Endothelial cell (in vitro differentiated cells): ENCODE measurements around the gene IGDCC3. TPM values are rescaled to one million over a fixed set of nuclear protein-coding genes. Genes with fewer than 3 reads are reported as not detected.

Experiments used
- DNase-seq: peaks from one replicate; pipeline ENCODE4 v3.0.0; 2021; ENCODE audit warnings: low spot score
- H3K27ac Mint-ChIP-seq: one replicate; pipeline ENCODE4 v1.8.0; 2021; ENCODE audit warnings: mixed read lengths, inconsistent platforms; ENCODE audit not compliant: unreplicated experiment
- H3K27me3 Mint-ChIP-seq: one replicate; pipeline ENCODE4 v1.8.0; 2021; ENCODE audit warnings: mild to moderate bottlenecking, moderate library complexity, mixed read lengths, inconsistent platforms; ENCODE audit not compliant: unreplicated experiment
- H3K36me3 Mint-ChIP-seq: one replicate; pipeline ENCODE4 v1.8.0; 2021; ENCODE audit warnings: mild to moderate bottlenecking, low read depth, mixed read lengths, inconsistent platforms; ENCODE audit not compliant: unreplicated experiment
- H3K4me1 Mint-ChIP-seq: one replicate; pipeline ENCODE4 v1.8.0; 2021; ENCODE audit warnings: mild to moderate bottlenecking, mixed read lengths, inconsistent platforms; ENCODE audit not compliant: unreplicated experiment
- H3K4me3 Mint-ChIP-seq: one replicate; pipeline ENCODE4 v1.8.0; 2021; ENCODE audit warnings: mild to moderate bottlenecking, mixed read lengths, inconsistent platforms; ENCODE audit not compliant: unreplicated experiment
- H3K9me3 Mint-ChIP-seq: one replicate; pipeline ENCODE4 v1.8.0; 2021; ENCODE audit warnings: mixed read lengths, inconsistent platforms; ENCODE audit not compliant: unreplicated experiment
- total RNA-seq: library from RNA; stranded (reverse); fragmentation: NEBNext Ultra II Directional; extraction: Animal tissue kit (Norgen Biotek cat#: 25700); gene quantifications from one replicate; pipeline ENCODE4 v1.2.1, GENCODE V29; 2021; ENCODE audit not compliant: unreplicated experiment
- TF ChIP-seq, protein P1 (sequence below): fragments of 200-600 bp; sonication (generic); IDR thresholded peaks from one replicate; pipeline ENCODE4 v1.5.0; 2021; ENCODE audit warnings: antibody characterized with exemption; ENCODE audit not compliant: unreplicated experiment

IGDCC3 gene
- total RNA-seq, 1 donor from 2014 or later, result 538 TPM

DNA sequence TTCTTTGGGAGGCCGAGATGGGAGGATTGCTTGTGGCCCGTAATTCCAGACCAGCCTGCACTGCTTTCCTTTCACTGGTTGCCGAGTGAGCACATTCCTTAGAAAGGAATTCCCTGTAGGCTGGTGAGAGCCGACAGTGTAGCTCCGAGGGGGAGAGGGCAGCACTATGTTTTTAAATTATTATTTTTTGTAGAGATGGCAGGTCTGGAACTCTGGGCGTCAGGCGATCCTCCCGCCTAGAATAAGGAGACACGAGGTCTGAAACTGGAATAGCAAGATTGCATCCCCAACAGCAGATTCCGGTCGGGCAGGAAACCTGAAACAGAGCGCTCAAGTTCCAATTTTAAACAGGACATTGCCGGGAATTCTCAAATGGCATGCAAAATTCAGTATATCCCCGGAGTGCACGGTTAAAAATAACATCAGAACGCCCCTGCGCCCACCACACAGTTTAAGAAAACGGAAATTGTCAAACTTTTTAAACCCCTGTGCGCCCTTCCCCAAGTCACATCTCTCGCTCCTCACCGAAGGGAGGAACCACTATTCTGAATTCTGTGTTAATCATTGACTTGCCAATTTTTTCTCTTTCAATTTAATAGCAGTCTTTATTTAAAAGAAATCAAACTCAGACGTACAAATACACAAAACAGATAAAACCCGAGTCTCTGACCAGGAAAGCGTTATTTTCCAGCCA, 74.0 kb downstream of the IGDCC3 start:
- H3K27me3 Mint-ChIP-seq, result peaks cover 7% of the 10 kb centered on the region
- H3K27ac Mint-ChIP-seq, result peak overlapping the region; percentile 100
- TF ChIP-seq, protein P1, sequence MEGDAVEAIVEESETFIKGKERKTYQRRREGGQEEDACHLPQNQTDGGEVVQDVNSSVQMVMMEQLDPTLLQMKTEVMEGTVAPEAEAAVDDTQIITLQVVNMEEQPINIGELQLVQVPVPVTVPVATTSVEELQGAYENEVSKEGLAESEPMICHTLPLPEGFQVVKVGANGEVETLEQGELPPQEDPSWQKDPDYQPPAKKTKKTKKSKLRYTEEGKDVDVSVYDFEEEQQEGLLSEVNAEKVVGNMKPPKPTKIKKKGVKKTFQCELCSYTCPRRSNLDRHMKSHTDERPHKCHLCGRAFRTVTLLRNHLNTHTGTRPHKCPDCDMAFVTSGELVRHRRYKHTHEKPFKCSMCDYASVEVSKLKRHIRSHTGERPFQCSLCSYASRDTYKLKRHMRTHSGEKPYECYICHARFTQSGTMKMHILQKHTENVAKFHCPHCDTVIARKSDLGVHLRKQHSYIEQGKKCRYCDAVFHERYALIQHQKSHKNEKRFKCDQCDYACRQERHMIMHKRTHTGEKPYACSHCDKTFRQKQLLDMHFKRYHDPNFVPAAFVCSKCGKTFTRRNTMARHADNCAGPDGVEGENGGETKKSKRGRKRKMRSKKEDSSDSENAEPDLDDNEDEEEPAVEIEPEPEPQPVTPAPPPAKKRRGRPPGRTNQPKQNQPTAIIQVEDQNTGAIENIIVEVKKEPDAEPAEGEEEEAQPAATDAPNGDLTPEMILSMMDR, result no peak
- no peak for DNase-seq
- H3K4me3 Mint-ChIP-seq, result peak overlapping the region; percentile 89
- H3K9me3 Mint-ChIP-seq, result no peaks in the 10 kb centered on the region
- no peaks in the 10 kb centered on the region for H3K36me3 Mint-ChIP-seq
- H3K4me1 Mint-ChIP-seq, result peaks cover 6% of the 10 kb centered on the region

DNA sequence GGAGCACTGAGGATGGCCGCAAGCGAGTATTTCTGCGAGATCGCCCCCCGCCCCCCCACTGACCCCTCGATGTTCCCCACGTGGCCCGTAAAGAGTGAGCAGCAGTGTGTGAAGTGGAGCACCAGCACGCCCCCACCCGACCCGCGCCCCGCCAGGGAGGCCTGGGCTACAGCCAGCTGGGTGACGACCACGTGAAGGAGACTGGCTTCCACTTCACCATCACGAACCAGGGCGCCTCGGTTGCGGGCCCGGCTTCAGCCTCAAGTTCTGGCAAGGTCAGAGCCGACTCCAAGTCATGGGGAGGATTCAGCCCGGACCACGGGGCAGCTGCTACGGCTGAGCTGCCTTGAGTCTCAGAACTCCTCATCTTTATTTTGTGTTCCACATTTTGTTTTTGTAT, 75.7 kb downstream of the IGDCC3 start:
- Mint-ChIP-seq H3K27ac (no peak overlapping the region), H3K4me1 (peaks cover 9% of the 10 kb centered on the region), H3K4me3 (no peak overlapping the region), H3K9me3 (no peaks in the 10 kb centered on the region), H3K27me3 (peaks cover 7% of the 10 kb centered on the region), H3K36me3 (no peaks in the 10 kb centered on the region)
- TF ChIP-seq, protein P1, result no peak
- no peak for DNase-seq

DNA sequence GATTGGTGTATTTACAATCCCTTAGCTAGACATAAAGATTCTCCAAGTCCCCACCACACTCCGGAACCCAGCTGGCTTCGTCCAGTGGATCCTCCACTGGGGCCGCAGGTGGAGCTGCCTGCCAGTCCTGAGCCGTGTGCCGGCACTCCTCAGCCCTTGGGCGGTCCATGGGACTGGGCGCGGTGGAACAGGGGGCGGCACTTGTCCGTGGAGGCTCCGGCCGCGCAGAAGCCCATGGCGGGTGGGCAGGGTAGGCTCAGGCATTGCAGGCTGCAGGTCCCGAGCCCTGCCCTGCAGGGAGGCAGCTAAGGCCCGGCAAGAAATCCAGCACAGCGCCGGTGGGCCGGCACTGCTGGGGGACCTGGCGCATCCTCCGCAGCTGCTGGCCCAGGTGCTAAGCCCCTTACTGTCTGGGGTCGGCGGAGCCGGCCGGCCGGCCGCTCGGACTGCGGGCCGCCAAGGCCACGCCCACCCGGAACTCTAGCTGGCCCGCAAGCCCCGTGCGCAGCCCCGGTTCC, 76.8 kb downstream of the IGDCC3 start:
- TF ChIP-seq, protein P1, result no peak
- no peak overlapping the region for H3K4me3 Mint-ChIP-seq
- H3K4me1 Mint-ChIP-seq, result peaks cover 12% of the 10 kb centered on the region

DNA sequence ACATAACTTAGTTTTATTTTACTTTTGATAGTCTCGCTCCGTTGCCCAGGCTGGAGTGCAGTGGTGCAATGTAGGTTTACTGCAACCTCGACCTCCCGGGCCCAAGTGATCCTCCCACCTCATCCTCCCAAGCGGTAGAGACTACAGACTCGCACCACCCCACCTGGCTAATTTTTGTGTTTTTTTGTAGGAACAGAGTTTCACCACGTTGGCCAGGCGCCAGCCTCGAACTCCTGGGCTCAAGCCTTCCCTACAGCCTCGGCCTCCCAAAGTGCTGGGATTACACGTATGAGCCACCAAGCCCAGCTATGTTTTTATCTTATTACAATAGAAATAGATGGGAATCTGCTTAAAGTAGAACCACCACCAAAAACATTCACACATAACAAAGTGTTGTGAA, 79.1 kb downstream of the IGDCC3 start:
- Mint-ChIP-seq H3K4me3 (no peak overlapping the region), H3K9me3 (no peaks in the 10 kb centered on the region), H3K4me1 (peaks cover 6% of the 10 kb centered on the region), H3K27ac (no peak overlapping the region), H3K36me3 (no peaks in the 10 kb centered on the region), H3K27me3 (peaks cover 2% of the 10 kb centered on the region)
- TF ChIP-seq, protein P1, result no peak
- no peak for DNase-seq

More for the DNA sequence above, 76.8 kb downstream of the IGDCC3 start:
- DNase-seq, result no peak
- Mint-ChIP-seq H3K27me3 (peaks cover 7% of the 10 kb centered on the region), H3K27ac (no peak overlapping the region), H3K9me3 (no peaks in the 10 kb centered on the region), H3K36me3 (no peaks in the 10 kb centered on the region)

DNA sequence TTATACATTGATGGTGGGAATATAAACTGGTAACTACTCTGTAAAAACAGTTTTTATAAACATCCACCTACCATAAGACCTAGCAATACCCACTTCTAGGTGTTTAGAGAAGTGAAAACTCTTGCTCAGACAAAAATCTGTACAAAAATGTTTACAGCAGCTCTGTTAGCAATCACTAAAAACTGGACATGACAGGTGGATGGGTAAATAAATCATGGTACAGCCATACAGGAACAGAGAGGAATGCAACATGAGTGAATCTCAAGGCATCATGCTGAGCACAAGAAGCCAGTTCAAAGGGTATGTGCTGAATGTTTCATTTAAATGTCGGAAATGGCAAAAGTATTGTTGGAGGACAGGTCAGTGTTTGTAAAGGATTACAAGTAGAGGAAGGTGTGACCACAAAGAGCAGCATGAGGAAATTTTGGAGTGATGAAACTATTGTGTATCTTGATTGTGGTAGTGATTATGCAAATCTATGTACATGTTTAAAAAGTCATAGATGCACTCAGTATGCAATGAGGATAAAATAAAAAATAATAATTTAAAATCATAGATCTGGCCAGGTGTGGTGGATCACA, 84.8 kb downstream of the IGDCC3 start:
- TF ChIP-seq, protein P1, result no peak
- Mint-ChIP-seq H3K4me3 (no peak overlapping the region), H3K36me3 (no peaks in the 10 kb centered on the region), H3K9me3 (no peaks in the 10 kb centered on the region), H3K27me3 (no peaks in the 10 kb centered on the region), H3K27ac (no peak overlapping the region), H3K4me1 (peaks cover 6% of the 10 kb centered on the region)
- no peak for DNase-seq
